A673 (cell line): ENCODE results near the gene HYDIN. TPM values are rescaled to one million over a fixed set of nuclear protein-coding genes. Genes with fewer than 3 reads are reported as not detected.

Source experiments
- BruUV-seq: library from RNA; stranded (reverse); fragments of 400-500 nt; replicated peaks from 2 replicates; lab custom pipeline; 2021; lab: Mats Ljungman, UMichigan
- CTCF ChIA-PET: fragments of 300-600 bp; sonication (Branson Sonifier 250); formaldehyde crosslinking; loops from one replicate; lab custom pipeline; 2022; ENCODE audit warnings: antibody characterized with exemption; lab: Charles Lee
- POLR2A ChIA-PET: fragments of 300-600 bp; sonication (Branson Sonifier 250); formaldehyde crosslinking; loops from one replicate; lab custom pipeline; 2022; ENCODE audit warnings: antibody characterized with exemption; ENCODE audit not compliant: low non-redundant PET; lab: Charles Lee
- DNase-seq: peaks from one replicate; pipeline ENCODE4 v3.0.0-alpha.2; 2015; ENCODE audit warnings: low spot score
- H3K27ac ChIP-seq: fragments of 200-600 bp; sonication (generic); 2 replicates; pipeline ENCODE4 v1.5.1; 2016; ENCODE audit warnings: mixed run types, low read depth, mild to moderate bottlenecking, mixed read lengths, antibody characterized with exemption, low read length; ENCODE audit not compliant: poor library complexity, severe bottlenecking
- H3K27me3 ChIP-seq: fragments of 200-600 bp; sonication (generic); replicated peaks from 2 replicates; pipeline ENCODE4 v1.6.1; 2017; ENCODE audit warnings: mixed run types, low read depth, mild to moderate bottlenecking, mixed read lengths, antibody characterized with exemption, low read length; ENCODE audit not compliant: insufficient read depth, poor library complexity
- H3K36me3 ChIP-seq: fragments of 200-600 bp; sonication (generic); 2 replicates; pipeline ENCODE4 v1.6.1; 2016; ENCODE audit warnings: mixed run types, mild to moderate bottlenecking, mixed read lengths, antibody characterized with exemption, low read length; ENCODE audit not compliant: insufficient read depth, poor library complexity, severe bottlenecking
- H3K4me1 ChIP-seq: fragments of 200-600 bp; sonication (generic); 2 replicates; pipeline ENCODE4 v1.6.1; 2017; ENCODE audit warnings: mixed run types, mild to moderate bottlenecking, mixed read lengths, antibody characterized with exemption, low read length; ENCODE audit not compliant: insufficient read depth, poor library complexity, severe bottlenecking
- H3K4me3 ChIP-seq: fragments of 200-600 bp; sonication (generic); 2 replicates; pipeline ENCODE4 v1.5.1; 2016; ENCODE audit warnings: low read depth, mixed run types, mild to moderate bottlenecking, mixed read lengths, low read length; ENCODE audit not compliant: poor library complexity, severe bottlenecking
- H3K9me3 ChIP-seq: fragments of 200-600 bp; sonication (generic); 2 replicates; pipeline ENCODE4 v1.6.1; 2016; ENCODE audit warnings: mixed run types, low read depth, mild to moderate bottlenecking, mixed read lengths, antibody characterized with exemption, low read length; ENCODE audit not compliant: poor library complexity, severe bottlenecking
- EZH2 ChIP-seq: fragments of 200-600 bp; sonication (generic); IDR thresholded peaks from 2 replicates; pipeline ENCODE4 v1.6.1; 2017; ENCODE audit warnings: borderline replicate concordance, low read depth, mild to moderate bottlenecking, mixed read lengths, antibody characterized with exemption, low read length; ENCODE audit not compliant: poor library complexity, severe bottlenecking
- intact Hi-C: fragments of 100-400 bp; cut with micrococcal nuclease; formaldehyde crosslinking; loops from one replicate; pipeline ENCODE4 v1.10.0; 2022; ENCODE audit not compliant: unreplicated experiment
- total RNA-seq: library from RNA; stranded (reverse); gene quantifications from 2 replicates; pipeline ENCODE4 v1.2.3, GENCODE V29; 2021
- TF ChIP-seq, protein P1 (sequence below): fragments of 300-800, 200-600 bp; sonication (generic); conservative IDR thresholded peaks from 2 replicates; pipeline ENCODE4 v1.5.1; 2017; ENCODE audit warnings: low read depth, mild to moderate bottlenecking, antibody characterized with exemption, low read length, moderate library complexity, mixed read lengths

Gene HYDIN
- total RNA-seq, 1 experiment from 2014 or later: not detected

- BruUV-seq: no TSS peak
- Histone ChIP-seq H3K27me3 (peaks cover 68% of the 10 kb centered on the region), H3K27ac (no peak overlapping the region), H3K9me3 (no peaks in the 10 kb centered on the region), H3K4me3 (no peak overlapping the region), H3K36me3 (no peaks in the 10 kb centered on the region), H3K4me1 (no peaks in the 10 kb centered on the region)
- intact Hi-C loops: no loop called here
- no peak for DNase-seq
- ChIA-PET POLR2A (no interaction called here), CTCF (no interaction called here)
- no peak for TF ChIP-seq EZH2
- TF ChIP-seq, protein P1, sequence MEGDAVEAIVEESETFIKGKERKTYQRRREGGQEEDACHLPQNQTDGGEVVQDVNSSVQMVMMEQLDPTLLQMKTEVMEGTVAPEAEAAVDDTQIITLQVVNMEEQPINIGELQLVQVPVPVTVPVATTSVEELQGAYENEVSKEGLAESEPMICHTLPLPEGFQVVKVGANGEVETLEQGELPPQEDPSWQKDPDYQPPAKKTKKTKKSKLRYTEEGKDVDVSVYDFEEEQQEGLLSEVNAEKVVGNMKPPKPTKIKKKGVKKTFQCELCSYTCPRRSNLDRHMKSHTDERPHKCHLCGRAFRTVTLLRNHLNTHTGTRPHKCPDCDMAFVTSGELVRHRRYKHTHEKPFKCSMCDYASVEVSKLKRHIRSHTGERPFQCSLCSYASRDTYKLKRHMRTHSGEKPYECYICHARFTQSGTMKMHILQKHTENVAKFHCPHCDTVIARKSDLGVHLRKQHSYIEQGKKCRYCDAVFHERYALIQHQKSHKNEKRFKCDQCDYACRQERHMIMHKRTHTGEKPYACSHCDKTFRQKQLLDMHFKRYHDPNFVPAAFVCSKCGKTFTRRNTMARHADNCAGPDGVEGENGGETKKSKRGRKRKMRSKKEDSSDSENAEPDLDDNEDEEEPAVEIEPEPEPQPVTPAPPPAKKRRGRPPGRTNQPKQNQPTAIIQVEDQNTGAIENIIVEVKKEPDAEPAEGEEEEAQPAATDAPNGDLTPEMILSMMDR: no peak
Observed at GRCh38 chr16:71260995-71261394, 30.5 kb upstream of the HYDIN start.

DNA sequence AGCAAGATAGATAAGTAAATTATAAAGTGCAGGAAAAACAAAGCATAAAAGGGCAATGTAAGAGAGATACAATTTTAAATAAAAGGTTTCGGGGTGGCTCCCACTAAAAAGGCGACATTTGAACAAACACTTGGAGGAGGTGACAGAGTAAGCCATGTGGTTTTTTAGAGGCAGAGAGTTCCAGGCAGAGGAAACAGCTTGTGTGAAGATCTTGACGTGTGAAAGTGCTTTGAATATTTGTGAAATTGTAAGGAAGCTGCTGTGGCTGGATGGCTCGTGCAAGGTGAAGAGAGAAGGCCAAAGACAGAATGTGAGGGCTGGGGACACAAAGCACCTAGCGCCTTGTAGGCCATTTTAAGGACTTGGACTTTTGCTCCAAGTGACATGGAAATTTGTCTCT, 28.6 kb upstream of the HYDIN start:
- Histone ChIP-seq H3K27ac (no peak overlapping the region), H3K9me3 (no peaks in the 10 kb centered on the region), H3K27me3 (peaks cover 49% of the 10 kb centered on the region), H3K4me3 (no peak overlapping the region), H3K36me3 (no peaks in the 10 kb centered on the region), H3K4me1 (no peaks in the 10 kb centered on the region)
- ChIA-PET CTCF (no interaction called here), POLR2A (no interaction called here)
- no peak for DNase-seq
- no peak for TF ChIP-seq EZH2
- TF ChIP-seq, protein P1: no peak
- intact Hi-C loops: no loop called here
- BruUV-seq: no TSS peak

GRCh38 chr16:71258372-71258771, 27.9 kb upstream of the HYDIN start:
- Histone ChIP-seq H3K36me3 (no peaks in the 10 kb centered on the region), H3K4me1 (no peaks in the 10 kb centered on the region), H3K27ac (no peak overlapping the region), H3K4me3 (no peak overlapping the region), H3K27me3 (peaks cover 42% of the 10 kb centered on the region), H3K9me3 (no peaks in the 10 kb centered on the region)
- CTCF ChIA-PET: no interaction called here
- intact Hi-C loops: no loop called here
- no peak for TF ChIP-seq EZH2
- TF ChIP-seq, protein P1: no peak
- BruUV-seq: no TSS peak
- POLR2A ChIA-PET: no interaction called here
- no peak for DNase-seq
